Measurements from ENCODE around the gene KCNN3.
A peak's percentile ranks its signal among the peaks of the same experiment; 100 is the strongest.

The KCNN3 gene

GRCh38 chr1:154770897-154771594, 99.0 kb downstream of the KCNN3 start:
- DNase-seq (ENCODE audit: low read depth) = no peak

GRCh38 chr1:154769193-154769895, 100.7 kb downstream of the KCNN3 start:
- DNase-seq (ENCODE audit: low read depth) = no peak

- DNase-seq (ENCODE audit: low read depth) = no peak
These were observed 101.5 kb downstream of the KCNN3 start for GRCh38 chr1:154768456-154769125.

DNA sequence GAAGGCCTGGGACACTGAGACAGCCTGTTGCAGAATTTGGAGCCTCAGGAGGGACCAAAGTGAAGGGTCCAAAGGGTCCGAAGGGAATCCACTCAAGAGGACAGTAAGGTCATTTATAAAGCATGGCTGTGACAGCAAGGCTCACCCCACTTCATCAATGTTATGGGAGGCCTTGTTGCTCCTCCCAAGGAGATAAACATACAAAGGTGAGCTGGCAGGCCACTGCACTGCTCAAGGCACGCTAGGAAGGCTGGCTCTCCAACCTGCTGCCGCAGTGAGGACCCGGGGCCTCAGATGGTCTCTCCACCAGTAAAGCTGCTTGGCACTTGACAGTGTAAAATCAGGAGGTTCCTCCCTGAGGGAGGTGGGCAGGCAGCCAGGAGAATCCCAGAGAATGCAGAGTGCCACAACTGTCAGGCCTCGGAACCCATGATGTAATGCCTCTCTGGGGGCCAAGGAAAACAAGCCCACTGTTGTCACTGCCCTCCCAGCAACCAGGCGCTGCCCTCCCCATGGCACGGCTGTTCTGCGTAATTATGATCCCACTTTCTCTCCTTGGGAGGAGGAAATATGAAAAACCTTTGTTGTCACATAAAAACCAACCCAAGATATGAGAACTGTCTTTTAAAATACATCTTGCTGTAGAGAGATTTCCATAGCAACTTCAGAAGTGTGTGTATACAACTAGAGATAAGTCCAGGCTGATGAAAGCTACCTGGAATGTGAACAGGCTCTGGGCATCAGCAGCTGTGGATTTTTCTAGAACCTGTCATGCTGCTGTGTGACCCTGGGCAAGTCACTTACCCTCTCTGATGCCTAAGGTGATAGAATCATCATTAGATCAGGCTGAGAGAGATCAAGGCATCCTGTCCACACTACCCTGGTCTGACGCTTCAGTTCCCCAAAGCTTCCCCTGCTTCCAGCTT, 102.5 kb downstream of the KCNN3 start:
- no peak for DNase-seq (ENCODE audit: low read depth)

DNA sequence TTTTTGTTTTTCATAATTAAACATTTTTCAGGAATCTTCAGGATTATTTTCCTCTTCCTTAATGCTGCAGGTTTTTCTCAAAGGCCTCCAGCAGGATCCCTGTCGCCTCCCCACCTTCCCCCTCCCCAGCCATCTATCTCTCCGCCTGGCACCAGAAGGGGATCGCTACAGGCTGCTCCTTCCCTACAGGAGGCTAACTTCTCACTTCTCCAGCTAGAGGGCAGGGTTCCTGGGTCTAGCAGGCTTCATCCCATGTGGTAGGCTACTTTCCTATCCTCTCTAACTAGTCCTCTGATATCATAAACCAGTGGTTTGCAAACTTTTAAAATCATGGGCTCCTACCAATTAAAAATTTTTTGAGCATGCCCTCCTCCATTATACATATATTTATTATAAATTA, 104.1 kb downstream of the KCNN3 start:
- DNase-seq (ENCODE audit: low read depth) = no peak

- no peak for DNase-seq (ENCODE audit: low read depth)
These were observed 105.3 kb downstream of the KCNN3 start for GRCh38 chr1:154764773-154765172.

DNA sequence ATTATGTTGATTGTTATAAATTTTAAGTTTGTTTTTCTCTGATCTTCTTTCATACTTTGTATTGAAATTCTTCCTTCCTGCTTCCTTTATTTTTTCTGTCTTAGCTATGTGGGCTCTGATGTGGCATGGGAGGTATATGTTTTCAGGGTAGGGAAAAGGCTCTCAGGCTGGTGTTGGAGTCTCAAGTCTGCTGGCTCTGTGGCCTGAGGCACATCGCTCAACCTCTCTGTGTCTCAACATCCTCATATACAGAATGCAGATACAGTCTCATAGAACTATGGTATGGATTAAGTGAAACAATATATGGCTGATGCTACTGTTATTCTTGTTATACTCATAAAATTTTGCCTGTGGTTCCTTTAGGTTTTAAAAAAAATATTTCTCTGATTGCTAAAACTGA, 105.9 kb downstream of the KCNN3 start:
- DNase-seq (ENCODE audit: low read depth) = no peak

DNA sequence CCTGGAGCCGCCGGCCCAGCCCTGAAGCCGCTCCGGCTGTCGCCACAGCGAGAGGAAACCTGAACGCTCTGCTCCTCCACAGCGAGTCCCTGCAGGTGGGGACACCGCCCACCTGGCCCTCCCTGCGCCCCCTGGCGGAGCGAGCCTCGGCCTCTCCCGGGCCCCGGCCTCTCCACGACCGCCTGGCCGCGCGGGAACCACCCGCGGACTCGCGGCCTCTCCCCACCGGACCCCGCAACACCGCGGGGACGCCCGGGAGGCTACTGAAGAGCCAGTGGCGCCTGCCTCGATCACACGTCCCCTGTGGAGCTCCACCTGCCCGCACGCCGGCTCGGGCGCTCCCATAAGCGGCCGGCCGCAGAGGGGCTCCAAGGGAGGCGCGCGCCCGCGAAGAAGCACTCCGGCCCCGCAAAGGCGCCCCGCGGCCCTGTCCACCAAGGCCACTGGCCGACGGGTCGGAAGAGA, 109.6 kb downstream of the KCNN3 start:
- DNase-seq (ENCODE audit: low read depth) = peak; percentile 80

DNA sequence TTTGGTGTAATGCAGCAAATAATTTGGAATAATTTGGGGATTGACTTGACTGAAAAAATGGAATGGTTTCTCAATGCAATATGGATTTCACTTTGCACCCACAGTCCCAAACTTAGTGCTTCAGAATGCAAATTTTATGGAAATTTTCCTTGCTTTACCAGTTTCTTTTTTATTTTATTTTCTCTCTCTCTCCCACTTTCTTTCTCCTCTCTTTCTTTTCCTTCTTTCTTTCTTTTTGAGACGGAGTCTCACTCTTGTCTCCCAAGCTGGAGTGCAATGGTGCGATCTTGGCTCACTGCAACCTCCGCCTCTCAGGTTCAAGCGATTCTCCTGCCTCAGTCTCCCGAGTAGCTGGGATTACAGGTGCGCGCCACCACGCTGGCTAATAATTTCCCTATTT, 110.3 kb downstream of the KCNN3 start:
- no peak for DNase-seq (ENCODE audit: low read depth)

GRCh38 chr1:154759196-154759595, 110.9 kb downstream of the KCNN3 start:
- peak; percentile 85 for DNase-seq (ENCODE audit: low read depth)

DNA sequence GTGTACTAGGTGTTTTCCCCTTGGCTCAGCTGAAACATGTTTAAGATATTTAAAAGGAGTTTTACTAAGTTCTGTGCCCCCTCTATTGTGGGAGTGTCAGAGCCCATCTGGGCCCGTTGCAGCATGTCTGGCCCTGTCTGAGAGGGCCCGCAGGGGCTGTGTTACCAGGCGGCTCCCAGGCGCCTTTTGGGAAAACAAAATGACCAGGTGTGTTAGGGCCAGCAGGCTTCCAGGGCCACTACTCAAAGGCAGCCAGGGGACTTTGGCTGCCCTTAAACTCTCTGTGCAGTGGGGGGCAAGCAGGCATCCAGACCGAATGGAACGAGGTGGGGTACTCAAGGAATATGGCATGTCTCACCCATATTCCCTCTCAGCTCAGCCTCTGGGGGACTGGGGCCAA, 111.7 kb downstream of the KCNN3 start:
- no peak for DNase-seq (ENCODE audit: low read depth)

DNA sequence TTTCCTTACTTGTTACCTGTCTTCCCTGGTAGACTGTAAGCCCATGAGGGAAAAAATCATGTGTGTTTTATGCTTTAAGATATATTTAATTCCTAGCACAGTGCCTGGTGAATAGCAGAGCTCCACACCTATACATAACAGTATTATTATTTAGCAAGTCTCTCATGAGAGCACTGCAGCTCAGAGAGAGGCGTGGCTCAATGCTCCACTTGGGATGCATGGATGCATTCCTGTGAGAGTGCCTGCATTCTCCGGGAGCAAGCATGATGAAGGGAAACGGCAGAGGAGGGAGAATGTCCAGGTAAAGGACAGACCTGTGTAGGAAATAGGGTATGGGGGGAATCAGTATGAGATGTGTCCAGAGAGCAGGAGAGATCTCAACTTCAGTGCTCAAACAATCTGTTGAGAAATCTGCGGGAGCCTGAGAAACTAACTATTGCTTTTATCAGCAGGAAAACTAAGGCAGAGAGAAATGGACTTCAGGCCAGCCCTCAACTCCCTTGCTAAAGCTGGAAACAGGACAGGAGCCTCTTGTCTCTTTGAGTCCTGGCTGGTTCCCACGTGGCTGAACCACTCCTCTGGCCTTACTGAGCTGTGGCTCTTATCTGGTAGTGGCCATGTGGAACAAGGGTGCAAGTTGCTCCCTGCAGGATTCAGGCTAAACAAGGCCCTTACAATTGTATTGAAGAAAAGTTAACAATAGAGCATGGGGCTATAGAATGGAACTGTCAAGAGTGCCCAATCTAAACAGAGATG, 113.1 kb downstream of the KCNN3 start:
- no peak for DNase-seq (ENCODE audit: low read depth)

GRCh38 chr1:154755858-154756730, 114.0 kb downstream of the KCNN3 start:
- no peak for DNase-seq (ENCODE audit: low read depth)

GRCh38 chr1:154753426-154753825, 116.7 kb downstream of the KCNN3 start:
- DNase-seq (ENCODE audit: low read depth) = no peak

- DNase-seq (ENCODE audit: low read depth) = no peak
These were observed 117.6 kb downstream of the KCNN3 start for GRCh38 chr1:154752273-154753030.

DNA sequence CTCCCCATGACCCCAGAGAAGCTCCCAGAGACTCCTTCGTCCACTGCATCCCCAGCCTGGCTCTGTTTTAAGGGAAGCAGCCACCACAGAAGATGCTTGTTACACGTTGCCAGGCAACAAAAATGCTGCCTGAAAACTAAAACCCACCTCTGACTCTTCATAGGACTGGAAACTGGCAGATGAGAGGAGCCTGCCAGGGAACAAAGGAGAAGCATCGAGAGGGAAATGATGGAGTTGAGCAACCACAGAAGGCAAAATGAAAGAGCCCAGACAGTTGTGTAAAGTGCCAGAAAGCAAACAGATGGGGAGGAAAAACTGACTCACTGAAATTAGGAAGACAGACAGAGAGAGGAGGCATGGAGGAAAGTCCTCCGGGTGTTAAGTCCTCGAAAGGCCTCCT, 118.4 kb downstream of the KCNN3 start:
- no peak for DNase-seq (ENCODE audit: low read depth)

DNA sequence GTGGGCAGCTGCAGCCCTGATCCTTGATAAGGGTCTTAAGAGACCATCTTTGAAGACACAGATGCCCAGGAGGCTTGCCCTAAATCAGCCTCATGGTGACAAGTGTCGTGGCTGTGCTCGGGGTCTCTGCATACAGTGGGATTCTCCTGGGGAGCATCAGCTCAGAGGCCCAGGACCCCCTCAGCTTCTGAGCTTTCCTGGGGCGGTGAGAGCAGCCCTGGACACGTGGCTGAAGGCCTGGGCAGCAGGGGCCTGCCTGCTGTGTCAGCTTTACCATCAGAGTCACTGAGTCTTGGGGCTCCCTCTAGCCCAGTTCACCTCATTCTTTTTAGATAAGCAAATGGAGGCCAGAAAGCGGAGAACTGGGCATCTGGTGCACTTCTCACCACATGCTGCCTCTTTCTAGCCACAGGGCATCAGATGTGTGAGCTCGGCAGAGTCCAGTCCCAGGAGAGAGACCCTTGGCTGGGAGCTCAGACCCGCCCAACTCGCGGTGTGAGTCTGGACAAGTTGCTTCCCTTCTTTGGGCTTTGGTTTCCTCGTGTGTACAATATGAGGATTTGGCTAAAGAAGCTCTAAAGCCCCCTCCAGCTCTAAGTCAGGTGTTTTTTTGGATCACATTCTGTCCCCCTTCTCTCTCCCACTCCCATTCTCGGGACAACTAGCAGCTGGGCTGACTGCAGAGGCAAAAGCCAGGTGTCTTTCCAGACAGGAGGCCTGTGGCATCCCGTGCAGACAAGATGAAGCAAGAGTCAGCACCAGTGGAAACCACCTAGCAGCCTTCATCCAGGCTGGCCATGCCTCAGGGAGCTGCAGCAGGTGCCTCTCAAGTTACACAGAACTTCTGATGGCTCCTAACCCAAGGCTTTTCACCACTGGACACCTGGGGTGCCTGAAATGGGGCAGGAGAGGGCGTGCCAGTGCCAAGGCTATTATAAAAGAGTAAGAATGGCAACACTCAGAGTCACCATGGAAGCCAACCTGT, 119.1 kb downstream of the KCNN3 start:
- DNase-seq (ENCODE audit: low read depth) = no peak

DNA sequence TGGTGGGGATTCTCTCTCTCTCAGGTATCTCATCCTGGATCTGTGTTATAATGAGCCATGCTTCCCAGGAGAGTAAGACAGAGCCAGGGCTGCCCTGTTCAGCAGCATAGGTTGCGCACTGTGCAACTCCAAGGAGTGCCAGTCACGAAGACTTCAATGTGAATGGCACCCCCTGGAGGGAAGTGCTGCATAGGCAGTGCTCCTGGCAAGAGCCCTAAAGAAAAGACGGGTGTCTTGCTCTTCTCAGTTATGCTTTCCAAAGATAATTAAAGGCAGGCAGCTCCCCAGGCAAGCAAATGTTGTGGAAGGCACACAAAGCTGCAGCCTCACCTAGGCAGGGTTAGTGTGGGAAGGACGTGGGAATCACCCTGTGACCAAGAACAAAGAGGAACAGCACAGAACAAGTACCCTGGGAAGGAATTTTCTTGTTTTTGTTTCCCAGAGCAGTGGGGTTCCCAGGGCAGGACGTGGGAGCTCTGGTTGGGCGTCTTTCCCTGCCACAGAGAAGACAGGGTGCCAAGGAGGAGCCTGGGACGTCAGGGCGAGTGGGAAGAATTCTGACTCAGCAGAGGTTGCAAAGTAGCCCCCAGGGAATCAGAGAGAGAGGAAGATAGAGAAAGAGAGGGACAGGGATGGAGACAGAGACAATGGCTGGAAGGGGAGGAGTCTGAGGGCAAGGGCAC, 120.9 kb downstream of the KCNN3 start:
- no peak for DNase-seq (ENCODE audit: low read depth)

All from stimulated activated CD4-positive, alpha-beta T cell treated with anti-CD3 and anti-CD28 coated beads, Interleukin-2, amount 100 ng/mL, for 4 hours (primary cell).